GM19035 (cell line): ENCODE results near the gene WDR18.
"Not testable (repeated sequence)": the region's sequence is repeated elsewhere in the genome, so short reads cannot be mapped to it uniquely, and the experiment has no call there.

Source experiments
- ATAC-seq: cut with Tn5 transposase; IDR thresholded peaks from one replicate; pipeline ENCODE4 v1.9.1; 2021; ENCODE audit not compliant: unreplicated experiment

The WDR18 gene

DNA sequence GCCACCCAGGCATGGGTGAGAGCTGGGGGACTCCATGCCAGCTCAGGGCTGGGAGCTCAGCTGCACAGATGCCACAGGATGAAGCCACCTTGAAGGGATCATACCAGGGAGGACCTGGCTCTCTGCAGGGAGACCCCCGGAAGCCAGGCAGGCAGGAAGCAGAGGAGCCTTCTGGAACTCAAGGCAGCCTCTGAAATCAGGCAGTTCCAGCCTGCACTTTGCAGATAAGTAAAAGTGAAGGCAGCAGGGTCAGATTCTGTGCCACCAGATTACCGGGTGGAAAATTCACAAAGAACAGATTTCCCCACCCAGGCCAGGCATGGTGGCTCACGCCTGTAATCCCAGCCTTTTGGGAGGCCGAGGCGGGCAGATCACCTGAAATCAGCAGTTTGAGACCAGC is 34.2 kb downstream of the WDR18 start:
- ATAC-seq, result no peak

DNA sequence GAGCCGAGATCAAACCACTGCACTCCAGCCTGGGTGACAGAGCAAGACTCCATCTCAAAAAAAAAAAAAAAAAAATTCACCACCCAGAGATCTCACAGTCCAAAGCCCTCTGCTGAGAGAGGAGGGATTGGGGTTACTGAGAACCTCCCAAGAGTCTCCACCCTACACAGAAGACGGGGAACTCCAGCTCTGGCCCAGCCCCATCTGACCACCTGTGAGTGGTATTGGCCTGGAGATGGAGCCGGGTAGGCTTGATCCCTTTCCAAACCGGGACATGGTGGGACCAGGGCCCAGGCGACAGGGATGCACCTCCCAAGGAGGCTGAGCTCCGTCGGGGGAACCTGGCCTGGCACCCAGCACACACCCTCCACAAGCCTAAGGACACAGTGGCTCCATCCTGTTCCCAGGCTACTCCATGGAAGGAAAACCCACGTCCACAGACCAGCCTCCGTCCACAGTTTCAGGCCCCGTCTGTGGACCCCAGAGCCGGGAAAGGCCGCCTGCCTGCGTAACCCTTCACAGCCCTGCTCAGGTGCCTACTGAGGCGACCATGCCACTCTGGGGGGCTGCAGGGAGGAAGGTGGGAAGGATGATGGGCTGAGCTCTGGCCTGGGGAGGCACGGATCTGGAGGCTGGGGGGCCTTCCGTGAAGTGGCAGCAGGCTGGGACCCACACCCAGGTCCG is 34.9 kb downstream of the WDR18 start:
- no peak for ATAC-seq

- ATAC-seq, result no peak
These were observed 35.4 kb downstream of the WDR18 start for GRCh38 chr19:1019616-1019961.

DNA sequence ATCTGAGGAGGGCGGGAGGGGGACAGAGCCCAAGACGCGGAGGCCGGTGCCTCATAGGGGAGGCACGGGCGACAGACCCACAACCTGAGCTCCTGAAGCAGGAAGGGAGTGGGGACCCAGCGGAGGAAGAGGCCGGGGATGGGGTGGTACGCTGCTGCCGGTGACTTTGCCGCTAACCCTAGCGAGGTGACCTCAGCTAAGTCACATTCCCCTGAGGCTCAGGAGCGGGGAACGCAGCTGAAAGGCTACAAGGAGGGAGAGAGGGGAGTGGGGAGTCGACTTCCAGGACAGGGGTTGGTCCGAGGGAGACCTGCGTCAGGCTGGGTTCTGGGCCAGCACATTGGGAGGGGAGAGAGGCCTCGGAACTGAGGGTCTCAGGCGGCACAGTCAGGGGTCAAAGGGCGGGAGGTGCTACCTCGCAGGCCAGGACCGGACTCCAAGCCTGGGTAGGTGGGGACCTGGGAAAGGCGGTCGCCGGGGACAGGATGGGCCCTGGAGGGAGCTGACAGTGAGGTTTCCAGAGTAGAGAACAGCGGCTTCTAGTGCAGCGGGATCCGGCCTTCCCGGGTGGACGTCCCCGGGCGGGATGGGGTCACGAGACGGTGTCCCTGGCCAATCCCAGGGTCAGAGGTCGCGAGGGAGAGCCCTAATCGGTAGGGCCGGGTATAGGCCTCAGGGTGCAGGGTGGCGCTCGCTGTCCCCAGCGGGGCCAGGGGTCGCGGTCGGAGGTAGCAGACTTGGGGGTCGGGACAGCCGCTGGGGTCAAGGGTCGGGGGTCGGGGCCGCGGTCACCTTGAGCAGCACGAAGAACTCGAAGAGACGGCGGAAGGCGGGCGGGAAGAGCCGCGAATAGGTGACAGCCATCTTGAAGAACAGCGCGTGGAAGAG is 36.1 kb downstream of the WDR18 start:
- ATAC-seq, result no peak

- peak; percentile 77 for ATAC-seq
These were observed 36.8 kb downstream of the WDR18 start, which contains the start of gene TMEM259 for GRCh38 chr19:1020868-1021425. Gene TMEM259 (minus strand): TSS chr19:1021123. CDS start chr19:1020996, 127 bp downstream.

DNA sequence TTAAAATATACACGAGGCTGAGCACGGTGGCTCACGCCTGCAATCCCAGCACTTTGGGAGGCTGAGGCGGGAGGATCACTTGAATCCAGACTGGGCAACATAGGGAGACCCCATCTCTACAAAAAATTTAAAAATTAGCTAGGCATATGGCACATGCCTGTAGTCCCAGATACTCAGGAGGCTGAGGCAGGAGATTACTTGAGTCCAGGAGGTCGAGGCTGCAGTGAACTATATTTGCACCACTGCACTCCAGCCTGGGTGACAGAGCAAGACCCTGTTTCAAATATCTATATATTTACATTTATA is 39.7 kb downstream of the WDR18 start:
- not testable (repeated sequence) for ATAC-seq

DNA sequence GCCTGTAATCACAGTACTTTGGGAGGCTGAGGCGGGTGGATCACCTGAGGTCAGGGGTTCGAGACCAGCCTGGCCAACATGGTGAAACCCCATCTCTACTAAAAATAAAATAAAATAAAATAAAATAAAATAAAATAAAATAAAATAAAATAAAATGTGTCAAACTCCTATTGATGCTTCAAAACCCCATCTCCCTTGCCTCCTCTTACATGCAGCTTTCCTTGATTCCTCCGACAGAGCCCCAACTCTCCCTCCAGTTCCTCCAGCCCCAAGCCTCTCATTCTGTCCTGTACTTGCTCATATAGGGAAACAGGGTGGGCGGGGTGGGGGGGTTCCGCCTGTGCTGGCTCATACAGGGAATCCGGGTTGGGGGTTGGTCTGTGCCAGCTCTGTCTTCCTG is 40.9 kb downstream of the WDR18 start:
- ATAC-seq, result not testable (repeated sequence)

DNA sequence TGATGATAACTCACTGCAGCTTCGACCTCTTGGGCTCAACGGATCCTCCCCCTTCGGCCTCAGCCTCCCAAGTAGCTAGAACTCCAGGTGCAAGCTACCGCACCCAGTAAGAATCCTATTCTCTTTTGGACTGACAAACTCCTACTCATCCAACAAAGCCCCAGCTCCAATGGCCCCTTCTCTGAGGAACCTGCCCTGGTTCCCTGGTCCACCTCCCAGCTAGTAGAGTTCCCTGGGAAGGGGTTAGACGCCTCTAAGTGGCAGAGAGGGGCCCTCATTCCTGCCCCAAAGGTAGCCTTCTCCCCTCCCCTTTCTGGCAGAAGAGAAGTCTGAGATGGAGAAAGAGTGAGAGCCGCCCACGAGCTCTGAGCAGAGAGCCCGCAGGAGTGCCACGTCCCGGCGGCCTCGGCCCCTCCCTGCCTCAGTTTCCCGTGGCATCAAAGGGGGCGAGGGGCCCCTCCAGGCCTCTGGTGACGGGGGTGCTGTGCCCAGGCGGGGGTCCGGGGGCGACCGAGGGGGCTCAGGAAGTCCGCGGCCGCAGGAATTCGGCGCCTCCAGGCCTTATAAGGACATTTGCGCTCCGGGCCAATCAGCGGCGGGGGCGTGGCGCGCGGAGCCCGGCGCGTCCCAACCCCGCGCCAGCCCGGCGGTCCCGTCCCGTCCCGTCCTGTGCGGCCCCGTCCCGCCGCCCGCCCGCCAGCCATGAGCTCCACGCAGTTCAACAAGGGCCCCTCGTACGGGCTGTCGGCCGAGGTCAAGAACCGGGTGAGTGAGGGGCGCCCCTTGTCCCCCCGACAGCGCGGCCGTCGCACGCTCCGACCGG is 42.0 kb downstream of the WDR18 start, which contains the start of gene CNN2:
Gene CNN2, plus strand, starts transcription at position 649 of the 823 bp plus-strand sequence. Its CDS starts 54 bp downstream, at position 703.
- ATAC-seq, result no peak

- no peak for ATAC-seq
These were observed 42.9 kb downstream of the WDR18 start for GRCh38 chr19:1026783-1027649.

DNA sequence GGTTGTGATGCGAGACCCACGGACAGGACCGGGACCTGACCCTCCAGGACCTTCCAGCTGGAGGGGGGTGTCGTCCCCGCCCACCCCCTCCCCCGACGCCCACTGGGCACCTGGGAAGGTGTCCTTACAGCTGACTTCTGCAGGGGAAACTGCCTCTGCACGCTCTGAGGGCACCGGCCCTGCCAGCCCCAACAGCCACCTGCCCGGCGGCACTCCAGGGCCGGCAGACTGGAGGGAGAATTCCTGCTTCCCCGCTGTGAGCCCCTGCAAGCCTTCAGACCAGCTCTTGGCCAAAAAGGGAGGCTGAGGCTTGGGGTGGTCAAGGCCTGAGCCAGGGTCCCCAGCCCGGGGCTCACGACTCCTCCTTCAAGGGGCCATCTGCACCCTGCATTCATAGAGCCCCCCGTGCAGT is 43.5 kb downstream of the WDR18 start:
- ATAC-seq, result no peak

GRCh38 chr19:1028062-1028926 is 44.1 kb downstream of the WDR18 start:
- ATAC-seq, result no peak

GRCh38 chr19:1032264-1032867 is 48.2 kb downstream of the WDR18 start:
- ATAC-seq, result no peak

GRCh38 chr19:1035998-1036621 is 52.0 kb downstream of the WDR18 start:
- ATAC-seq, result no peak

GRCh38 chr19:1037621-1038064 is 53.5 kb downstream of the WDR18 start:
- no peak for ATAC-seq

- no peak for ATAC-seq
These were observed 55.0 kb downstream of the WDR18 start for GRCh38 chr19:1038978-1039645.

DNA sequence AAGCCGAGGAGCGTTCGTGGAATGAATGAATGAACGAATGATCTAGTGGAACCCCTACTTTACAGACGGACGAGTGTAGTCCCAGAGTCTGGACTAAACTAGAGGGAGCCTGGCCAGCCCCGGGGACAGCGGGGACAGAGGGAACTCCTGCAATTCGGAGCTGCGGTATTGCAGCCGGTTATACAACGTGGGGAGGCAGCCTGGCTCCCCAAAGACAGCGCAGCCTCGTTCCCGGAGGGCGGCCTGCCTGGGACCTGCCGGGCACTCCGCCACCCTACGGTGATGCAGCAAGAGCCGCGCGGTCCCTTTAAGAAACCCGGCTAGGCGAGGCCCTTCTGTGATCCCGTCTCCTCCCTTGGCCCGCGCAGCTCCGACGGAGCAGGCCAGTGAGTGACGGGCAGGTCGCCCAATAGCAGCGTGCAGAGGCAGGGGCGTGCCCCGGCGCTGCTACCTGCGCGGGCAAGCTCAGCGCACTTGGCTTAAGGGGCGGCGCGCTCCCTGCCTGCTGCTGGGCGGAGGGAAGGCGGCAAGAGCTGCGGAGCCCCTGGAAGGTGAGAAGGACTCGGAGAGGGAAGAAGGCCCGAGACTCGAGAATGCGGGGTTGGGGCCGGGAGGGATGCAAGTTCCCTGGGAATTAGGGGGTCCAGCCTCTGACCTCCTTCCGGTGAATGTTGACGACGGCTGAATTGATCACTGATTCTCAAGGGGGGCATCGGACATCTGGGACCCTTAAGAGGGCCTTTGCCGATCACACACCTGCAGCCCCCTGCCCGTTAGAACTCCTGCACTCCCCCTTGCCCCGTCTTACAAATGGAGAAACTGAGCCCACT is 55.7 kb downstream of the WDR18 start, which contains the start of gene ABCA7:
Gene ABCA7, plus strand, starts transcription at position 462 of the 830 bp plus-strand sequence. CDS start 1,255 bp downstream, outside the sequence.
- ATAC-seq, result peak; percentile 75
